ENCODE measurements around the gene RNF7. TPM values are rescaled to one million over a fixed set of nuclear protein-coding genes. Genes with fewer than 3 reads are reported as not detected.
A peak's percentile ranks its signal among the peaks of the same experiment; 100 is the strongest.

RNF7 gene
- total and polyA plus RNA-seq, 2 of the 13 experiments (the other 11 are each of a cell fraction or from before 2014, with no cell fraction given), result 66.4 to 94.7 TPM

DNA sequence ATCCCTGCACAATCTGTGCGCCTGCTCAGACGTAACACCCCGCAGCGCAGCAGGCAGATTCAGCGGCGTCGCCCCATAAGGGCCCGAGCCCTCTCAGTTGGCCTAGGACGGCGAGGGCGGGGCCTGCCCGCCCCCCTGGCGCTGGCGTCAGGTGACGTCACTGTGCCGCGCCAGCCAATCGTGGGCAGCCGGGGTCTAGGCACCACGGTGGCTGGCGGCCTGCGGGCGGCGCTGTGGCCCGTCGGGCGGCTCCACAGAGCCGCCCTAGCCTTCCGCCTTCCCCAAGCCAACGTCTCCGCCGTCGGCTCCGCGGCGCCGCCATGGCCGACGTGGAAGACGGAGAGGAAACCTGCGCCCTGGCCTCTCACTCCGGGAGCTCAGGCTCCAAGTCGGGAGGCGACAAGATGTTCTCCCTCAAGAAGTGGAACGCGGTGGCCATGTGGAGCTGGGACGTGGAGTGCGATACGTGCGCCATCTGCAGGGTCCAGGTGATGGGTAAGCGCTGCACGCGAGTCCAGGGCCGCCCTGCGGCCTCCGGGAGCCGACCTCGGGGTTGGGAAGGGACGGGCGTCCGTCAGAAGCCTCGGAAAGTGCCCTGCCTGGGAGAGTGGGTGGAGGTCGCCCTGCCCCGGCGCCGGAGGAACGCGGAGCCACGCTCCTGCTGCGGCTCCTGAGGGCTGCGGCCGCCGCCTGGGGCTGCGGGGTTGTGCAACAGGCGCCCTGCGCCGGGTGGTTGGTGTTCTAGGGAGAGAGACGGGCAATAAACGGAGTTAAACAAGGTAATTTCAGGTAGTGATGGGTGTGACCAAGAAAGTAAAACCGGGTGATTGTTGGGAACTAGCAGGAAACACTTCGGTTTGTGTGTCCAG is at the start of gene RNF7 (continued):
- TF ChIP-seq, protein P1, sequence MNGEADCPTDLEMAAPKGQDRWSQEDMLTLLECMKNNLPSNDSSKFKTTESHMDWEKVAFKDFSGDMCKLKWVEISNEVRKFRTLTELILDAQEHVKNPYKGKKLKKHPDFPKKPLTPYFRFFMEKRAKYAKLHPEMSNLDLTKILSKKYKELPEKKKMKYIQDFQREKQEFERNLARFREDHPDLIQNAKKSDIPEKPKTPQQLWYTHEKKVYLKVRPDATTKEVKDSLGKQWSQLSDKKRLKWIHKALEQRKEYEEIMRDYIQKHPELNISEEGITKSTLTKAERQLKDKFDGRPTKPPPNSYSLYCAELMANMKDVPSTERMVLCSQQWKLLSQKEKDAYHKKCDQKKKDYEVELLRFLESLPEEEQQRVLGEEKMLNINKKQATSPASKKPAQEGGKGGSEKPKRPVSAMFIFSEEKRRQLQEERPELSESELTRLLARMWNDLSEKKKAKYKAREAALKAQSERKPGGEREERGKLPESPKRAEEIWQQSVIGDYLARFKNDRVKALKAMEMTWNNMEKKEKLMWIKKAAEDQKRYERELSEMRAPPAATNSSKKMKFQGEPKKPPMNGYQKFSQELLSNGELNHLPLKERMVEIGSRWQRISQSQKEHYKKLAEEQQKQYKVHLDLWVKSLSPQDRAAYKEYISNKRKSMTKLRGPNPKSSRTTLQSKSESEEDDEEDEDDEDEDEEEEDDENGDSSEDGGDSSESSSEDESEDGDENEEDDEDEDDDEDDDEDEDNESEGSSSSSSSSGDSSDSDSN (CRISPR knock-in tag; IDR thresholded peaks at IDR 0.05), result peak; percentile 98
- TF ChIP-seq, protein P2, sequence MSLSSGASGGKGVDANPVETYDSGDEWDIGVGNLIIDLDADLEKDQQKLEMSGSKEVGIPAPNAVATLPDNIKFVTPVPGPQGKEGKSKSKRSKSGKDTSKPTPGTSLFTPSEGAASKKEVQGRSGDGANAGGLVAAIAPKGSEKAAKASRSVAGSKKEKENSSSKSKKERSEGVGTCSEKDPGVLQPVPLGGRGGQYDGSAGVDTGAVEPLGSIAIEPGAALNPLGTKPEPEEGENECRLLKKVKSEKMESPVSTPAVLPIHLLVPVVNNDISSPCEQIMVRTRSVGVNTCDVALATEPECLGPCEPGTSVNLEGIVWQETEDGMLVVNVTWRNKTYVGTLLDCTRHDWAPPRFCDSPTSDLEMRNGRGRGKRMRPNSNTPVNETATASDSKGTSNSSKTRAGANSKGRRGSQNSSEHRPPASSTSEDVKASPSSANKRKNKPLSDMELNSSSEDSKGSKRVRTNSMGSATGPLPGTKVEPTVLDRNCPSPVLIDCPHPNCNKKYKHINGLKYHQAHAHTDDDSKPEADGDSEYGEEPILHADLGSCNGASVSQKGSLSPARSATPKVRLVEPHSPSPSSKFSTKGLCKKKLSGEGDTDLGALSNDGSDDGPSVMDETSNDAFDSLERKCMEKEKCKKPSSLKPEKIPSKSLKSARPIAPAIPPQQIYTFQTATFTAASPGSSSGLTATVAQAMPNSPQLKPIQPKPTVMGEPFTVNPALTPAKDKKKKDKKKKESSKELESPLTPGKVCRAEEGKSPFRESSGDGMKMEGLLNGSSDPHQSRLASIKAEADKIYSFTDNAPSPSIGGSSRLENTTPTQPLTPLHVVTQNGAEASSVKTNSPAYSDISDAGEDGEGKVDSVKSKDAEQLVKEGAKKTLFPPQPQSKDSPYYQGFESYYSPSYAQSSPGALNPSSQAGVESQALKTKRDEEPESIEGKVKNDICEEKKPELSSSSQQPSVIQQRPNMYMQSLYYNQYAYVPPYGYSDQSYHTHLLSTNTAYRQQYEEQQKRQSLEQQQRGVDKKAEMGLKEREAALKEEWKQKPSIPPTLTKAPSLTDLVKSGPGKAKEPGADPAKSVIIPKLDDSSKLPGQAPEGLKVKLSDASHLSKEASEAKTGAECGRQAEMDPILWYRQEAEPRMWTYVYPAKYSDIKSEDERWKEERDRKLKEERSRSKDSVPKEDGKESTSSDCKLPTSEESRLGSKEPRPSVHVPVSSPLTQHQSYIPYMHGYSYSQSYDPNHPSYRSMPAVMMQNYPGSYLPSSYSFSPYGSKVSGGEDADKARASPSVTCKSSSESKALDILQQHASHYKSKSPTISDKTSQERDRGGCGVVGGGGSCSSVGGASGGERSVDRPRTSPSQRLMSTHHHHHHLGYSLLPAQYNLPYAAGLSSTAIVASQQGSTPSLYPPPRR (CRISPR knock-in tag; IDR thresholded peaks at IDR 0.05; ENCODE audit: borderline replicate concordance), result peak; percentile 60; the same call in 1 of the 2 replicates
- peak; percentile 87; the same call in 1 of the 2 replicates for TF ChIP-seq ZNF337 (CRISPR knock-in tag; IDR thresholded peaks at IDR 0.05; ENCODE audit: borderline replicate concordance, low read depth)
- TF ChIP-seq, protein P3, sequence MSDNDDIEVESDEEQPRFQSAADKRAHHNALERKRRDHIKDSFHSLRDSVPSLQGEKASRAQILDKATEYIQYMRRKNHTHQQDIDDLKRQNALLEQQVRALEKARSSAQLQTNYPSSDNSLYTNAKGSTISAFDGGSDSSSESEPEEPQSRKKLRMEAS (IDR thresholded peaks at IDR 0.05), result peak; percentile 71
- peak; percentile 64; the same call in 1 of the 2 replicates for TF ChIP-seq ZNF430 (CRISPR knock-in tag; IDR thresholded peaks at IDR 0.05)
- TF ChIP-seq, protein P4, sequence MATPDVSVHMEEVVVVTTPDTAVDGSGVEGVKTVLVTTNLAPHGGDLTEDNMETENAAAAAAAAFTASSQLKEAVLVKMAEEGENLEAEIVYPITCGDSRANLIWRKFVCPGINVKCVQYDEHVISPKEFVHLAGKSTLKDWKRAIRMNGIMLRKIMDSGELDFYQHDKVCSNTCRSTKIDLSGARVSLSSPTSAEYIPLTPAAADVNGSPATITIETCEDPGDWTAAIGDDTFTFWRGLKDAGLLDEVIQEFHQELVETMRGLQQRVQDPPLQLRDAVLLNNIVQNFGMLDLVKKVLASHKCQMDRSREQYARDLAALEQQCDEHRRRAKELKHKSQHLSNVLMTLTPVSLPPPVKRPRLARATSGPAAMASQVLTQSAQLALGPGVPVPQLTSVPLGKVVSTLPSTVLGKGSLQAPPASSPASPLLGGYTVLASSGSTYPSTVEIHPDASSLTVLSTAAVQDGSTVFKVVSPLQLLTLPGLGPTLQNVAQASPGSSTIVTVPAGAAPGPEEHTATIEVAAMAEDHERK (CRISPR knock-in tag; IDR thresholded peaks at IDR 0.05; ENCODE audit: low read depth), result peak; percentile 58; the same call in 1 of the 2 replicates
- TF ChIP-seq ZNF460 (CRISPR knock-in tag; IDR thresholded peaks at IDR 0.05; ENCODE audit: borderline replicate concordance), result no peak
- TF ChIP-seq KLF13 (CRISPR knock-in tag; IDR thresholded peaks at IDR 0.05), result no peak
- TF ChIP-seq NFYC (CRISPR knock-in tag; IDR thresholded peaks at IDR 0.05), result peak; percentile 88
- 0 out of 2 replicates have a peak, but pooled peaks have one; percentile 27 for TF ChIP-seq ZNF629 (CRISPR knock-in tag; conservative IDR thresholded peaks at IDR 0.05)
- TF ChIP-seq ZNF546 (CRISPR knock-in tag; conservative IDR thresholded peaks at IDR 0.05), result no peak
- TF ChIP-seq SIX4 (CRISPR knock-in tag; IDR thresholded peaks at IDR 0.05), result no peak
- TF ChIP-seq SRY (CRISPR knock-in tag; IDR thresholded peaks at IDR 0.05), result peak; percentile 89; the same call in 1 of the 2 replicates
- peak; percentile 40; the same call in 1 of the 2 replicates for TF ChIP-seq CBX5 (CRISPR knock-in tag; IDR thresholded peaks at IDR 0.05; ENCODE audit: borderline replicate concordance)
- TF ChIP-seq, protein P5, sequence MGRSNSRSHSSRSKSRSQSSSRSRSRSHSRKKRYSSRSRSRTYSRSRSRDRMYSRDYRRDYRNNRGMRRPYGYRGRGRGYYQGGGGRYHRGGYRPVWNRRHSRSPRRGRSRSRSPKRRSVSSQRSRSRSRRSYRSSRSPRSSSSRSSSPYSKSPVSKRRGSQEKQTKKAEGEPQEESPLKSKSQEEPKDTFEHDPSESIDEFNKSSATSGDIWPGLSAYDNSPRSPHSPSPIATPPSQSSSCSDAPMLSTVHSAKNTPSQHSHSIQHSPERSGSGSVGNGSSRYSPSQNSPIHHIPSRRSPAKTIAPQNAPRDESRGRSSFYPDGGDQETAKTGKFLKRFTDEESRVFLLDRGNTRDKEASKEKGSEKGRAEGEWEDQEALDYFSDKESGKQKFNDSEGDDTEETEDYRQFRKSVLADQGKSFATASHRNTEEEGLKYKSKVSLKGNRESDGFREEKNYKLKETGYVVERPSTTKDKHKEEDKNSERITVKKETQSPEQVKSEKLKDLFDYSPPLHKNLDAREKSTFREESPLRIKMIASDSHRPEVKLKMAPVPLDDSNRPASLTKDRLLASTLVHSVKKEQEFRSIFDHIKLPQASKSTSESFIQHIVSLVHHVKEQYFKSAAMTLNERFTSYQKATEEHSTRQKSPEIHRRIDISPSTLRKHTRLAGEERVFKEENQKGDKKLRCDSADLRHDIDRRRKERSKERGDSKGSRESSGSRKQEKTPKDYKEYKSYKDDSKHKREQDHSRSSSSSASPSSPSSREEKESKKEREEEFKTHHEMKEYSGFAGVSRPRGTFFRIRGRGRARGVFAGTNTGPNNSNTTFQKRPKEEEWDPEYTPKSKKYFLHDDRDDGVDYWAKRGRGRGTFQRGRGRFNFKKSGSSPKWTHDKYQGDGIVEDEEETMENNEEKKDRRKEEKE (IDR thresholded peaks at IDR 0.05), result no peak
